ENCODE results near the gene TMCO4.

DNA sequence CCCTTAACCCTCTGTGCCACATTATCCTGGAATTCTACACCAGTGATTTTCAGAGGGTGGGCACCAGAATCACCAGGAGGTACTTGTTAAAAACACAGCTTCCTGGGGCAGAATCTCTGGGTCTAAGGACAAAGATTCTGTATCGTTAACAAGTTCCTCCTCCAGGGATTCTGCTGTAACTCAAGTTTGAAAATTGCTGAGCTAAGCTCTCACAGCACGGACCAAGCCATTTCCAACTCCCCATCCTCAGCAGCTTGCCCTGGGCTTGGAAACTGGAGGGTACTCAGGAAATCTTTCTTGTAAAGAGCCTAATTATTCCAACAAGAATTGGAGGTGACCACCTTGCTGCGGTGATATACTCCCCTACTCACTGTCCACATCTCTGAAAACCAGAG lies 48.8 kb downstream of the TMCO4 start:
- TF ChIP-seq, protein P1, sequence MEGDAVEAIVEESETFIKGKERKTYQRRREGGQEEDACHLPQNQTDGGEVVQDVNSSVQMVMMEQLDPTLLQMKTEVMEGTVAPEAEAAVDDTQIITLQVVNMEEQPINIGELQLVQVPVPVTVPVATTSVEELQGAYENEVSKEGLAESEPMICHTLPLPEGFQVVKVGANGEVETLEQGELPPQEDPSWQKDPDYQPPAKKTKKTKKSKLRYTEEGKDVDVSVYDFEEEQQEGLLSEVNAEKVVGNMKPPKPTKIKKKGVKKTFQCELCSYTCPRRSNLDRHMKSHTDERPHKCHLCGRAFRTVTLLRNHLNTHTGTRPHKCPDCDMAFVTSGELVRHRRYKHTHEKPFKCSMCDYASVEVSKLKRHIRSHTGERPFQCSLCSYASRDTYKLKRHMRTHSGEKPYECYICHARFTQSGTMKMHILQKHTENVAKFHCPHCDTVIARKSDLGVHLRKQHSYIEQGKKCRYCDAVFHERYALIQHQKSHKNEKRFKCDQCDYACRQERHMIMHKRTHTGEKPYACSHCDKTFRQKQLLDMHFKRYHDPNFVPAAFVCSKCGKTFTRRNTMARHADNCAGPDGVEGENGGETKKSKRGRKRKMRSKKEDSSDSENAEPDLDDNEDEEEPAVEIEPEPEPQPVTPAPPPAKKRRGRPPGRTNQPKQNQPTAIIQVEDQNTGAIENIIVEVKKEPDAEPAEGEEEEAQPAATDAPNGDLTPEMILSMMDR (IDR thresholded peaks at IDR 0.05; ENCODE audit: low read depth, low read length), result no peak
- TF ChIP-seq EZH2phosphoT487 (IDR thresholded peaks at IDR 0.05; ENCODE audit: low read depth), result no peak
